GM19463 (cell line): ENCODE results near the gene MTSS2.
"Not testable (repeated sequence)": the region's sequence is repeated elsewhere in the genome, so short reads cannot be mapped to it uniquely, and the experiment has no call there.

ENCODE experiments used
- ATAC-seq: cut with Tn5 transposase; IDR thresholded peaks from one replicate; pipeline ENCODE4 v1.9.1; 2021; ENCODE audit warnings: mild to moderate bottlenecking, moderate library complexity; ENCODE audit not compliant: unreplicated experiment

MTSS2 gene

DNA sequence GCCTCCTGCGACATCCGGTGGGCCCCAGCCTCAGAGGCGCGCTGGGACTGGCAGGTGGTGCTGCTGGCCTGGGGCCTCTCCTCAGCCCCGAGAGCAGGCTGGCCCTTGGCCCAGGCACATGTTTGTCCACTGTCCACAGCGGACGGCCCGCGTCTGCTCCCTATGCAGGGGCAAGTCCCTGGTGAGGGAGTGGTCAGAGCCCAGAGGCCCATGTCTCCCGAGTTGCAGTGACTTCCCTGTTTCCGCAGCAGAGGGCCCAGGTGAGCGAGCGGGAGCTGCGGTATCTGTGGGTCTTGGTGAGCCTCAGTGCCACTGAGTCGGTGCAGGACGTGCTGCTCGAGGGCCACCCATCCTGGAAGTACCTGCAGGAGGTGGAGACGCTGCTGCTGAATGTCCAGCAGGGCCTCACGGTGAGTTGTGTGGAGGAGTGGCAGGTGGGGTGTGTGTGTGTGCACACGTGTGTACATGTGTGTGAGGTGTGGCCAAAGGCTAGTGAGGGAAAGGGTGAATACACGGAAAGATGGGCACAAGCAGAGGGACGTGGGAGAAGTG, 29.1 kb downstream of the MTSS2 start:
- ATAC-seq, result no peak

- no peak for ATAC-seq
Observed at GRCh38 chr16:70656065-70656711, 29.7 kb downstream of the MTSS2 start.

GRCh38 chr16:70653809-70654771, 31.8 kb downstream of the MTSS2 start:
- ATAC-seq, result no peak

- no peak for ATAC-seq
Observed at GRCh38 chr16:70653406-70653805, 32.4 kb downstream of the MTSS2 start.

GRCh38 chr16:70652322-70652721, 33.5 kb downstream of the MTSS2 start:
- no peak for ATAC-seq

DNA sequence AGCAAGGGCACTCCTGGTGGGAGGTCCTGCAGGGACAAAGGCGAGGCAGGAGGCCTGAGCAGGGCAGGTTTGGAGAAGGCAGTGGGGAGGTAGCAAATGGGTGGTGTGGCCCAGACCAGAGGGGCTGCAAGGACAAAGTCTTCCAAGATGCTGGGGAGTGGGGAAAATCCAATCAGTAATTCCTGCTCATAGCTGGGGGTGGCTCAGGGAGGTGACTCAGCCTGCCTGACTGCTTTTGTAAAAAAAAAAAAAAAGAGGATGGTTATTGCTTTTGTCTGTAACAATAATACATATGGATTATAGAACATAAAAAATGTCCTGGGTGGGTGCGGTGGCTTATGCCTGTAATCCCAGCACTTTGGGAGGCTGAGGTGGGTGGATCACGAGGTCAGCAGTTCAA, 34.3 kb downstream of the MTSS2 start:
- ATAC-seq, result no peak

DNA sequence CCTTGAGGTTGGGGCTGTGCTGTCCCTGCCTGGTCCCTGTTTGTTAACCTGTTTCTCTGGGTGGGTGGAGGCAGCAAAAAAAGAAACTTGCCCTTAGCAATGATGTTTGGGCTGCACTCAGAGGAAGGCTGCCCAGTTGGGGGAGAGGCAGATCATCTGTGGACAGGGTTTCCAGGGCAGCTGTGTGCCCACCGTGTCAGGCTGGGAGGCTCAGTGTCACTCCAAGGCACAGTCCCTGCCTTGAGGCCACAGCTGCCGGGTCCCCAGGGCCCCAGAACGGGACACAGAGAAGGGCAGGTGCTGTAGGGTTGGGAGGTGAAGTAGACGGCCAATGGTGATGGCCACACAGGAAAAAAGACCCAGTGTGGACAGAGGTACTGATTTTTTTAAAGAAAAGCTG, 35.6 kb downstream of the MTSS2 start:
- no peak for ATAC-seq

DNA sequence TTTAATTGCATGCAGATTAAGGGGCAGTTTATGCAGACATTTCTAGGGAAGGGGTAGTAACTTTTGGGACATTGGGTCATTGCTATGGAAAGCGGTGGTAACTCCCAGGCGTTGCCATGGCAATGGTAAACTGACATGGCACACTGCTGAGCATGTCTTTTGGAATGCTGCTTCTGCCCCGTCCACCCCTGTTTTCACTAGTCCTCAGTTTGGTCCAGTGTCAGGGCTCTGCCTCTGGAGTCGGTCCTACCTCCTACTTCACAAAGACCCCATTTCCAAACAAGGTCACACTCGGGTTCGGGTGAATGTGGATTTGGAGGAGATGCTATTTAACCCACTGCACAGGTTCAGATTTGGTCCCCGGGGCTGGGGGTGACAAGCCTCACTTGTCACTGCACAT, 36.6 kb downstream of the MTSS2 start:
- ATAC-seq, result no peak

GRCh38 chr16:70648606-70649005, 37.2 kb downstream of the MTSS2 start:
- ATAC-seq, result no peak

DNA sequence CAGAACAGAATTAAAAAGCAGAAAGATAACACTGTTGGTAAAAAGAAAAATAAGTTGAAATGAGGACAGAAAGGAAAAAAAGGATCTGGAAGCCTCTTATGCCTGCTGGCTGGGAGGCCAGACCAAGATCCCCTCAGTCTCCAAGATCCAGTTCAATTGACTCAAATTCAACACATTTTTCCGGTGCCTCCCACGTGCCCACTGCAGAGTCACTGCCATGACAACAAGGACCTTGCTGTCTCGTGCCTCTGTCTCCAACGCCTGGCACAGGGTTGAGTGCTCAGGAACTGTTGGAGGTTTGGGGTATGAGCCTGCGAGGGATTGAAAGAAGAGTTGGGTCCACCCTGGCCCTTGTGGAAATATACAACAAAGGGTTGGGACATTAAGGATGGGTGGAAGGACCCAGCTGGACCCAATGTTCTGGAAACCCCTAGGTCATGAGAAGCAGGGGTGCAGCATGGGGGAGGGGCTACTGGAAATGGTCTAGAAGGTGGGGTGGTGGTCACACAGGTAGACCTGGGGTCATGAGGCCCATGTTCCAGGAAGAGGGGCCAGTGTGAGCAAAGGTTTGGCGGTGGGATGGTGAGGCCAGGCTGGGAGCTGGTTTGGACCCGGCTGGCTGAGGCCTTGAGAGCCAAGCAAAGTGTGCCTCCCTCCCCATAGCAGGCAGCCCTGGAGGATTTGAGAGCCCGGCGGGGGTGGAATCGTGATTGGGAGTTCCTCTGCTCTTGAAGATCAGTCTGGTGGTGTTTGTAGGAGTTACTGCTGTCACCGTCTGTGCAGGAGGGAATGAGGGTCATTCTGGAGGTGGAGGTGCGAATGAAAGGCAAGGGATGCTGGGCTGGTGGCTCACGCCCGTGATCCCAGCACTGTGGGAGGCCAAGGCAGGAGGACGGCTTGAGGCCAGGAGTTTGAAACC, 38.2 kb downstream of the MTSS2 start:
- ATAC-seq, result no peak

GRCh38 chr16:70646260-70647241, 39.3 kb downstream of the MTSS2 start, which contains the start of gene IL34:
TSS of gene IL34 (plus strand) at chr16:70646559. CDS start at chr16:70646948, 389 bp downstream.
- ATAC-seq, result no peak

GRCh38 chr16:70644763-70645597, 40.9 kb downstream of the MTSS2 start:
- no peak for ATAC-seq

- not testable (repeated sequence) for ATAC-seq
Observed at GRCh38 chr16:70643264-70643663, 42.6 kb downstream of the MTSS2 start.

GRCh38 chr16:70642633-70643032, 43.2 kb downstream of the MTSS2 start:
- ATAC-seq, result no peak

GRCh38 chr16:70638814-70639792, 46.8 kb downstream of the MTSS2 start:
- no peak for ATAC-seq
